GM23338 (cell line): Measurements from ENCODE around the gene LPXN. TPM values are rescaled to one million over a fixed set of nuclear protein-coding genes. Genes with fewer than 3 reads are reported as not detected.

Source experiments
- ATAC-seq: fragments of 200-7000 bp; cut with Tn5 transposase; 3 replicates; pipeline ENCODE4 v1.9.1; 2020
- DNase-seq: peaks from one replicate; pipeline ENCODE4 v3.0.0-alpha.2; 2015; ENCODE audit warnings: low spot score
- H2AFZ ChIP-seq: fragments of 200-600 bp; sonication (generic); 2 replicates; pipeline ENCODE4 v1.8.0; 2016; ENCODE audit warnings: antibody characterized with exemption, mild to moderate bottlenecking, moderate library complexity
- H3F3A ChIP-seq: fragments of 200-600 bp; sonication (generic); replicated peaks from 2 replicates; pipeline ENCODE4 v1.8.0; 2017; ENCODE audit warnings: antibody characterized with exemption, mixed run types, low read depth
- H3K27ac ChIP-seq: fragments of 200-600 bp; sonication (generic); 2 replicates; pipeline ENCODE4 v1.6.1; 2016; ENCODE audit warnings: low read depth
- H3K27me3 ChIP-seq: fragments of 200-600 bp; sonication (generic); 2 replicates; pipeline ENCODE4 v1.8.0; 2016; ENCODE audit warnings: mild to moderate bottlenecking, mixed run types, moderate library complexity; ENCODE audit not compliant: insufficient read depth
- H3K36me3 ChIP-seq: fragments of 200-600 bp; sonication (generic); 2 replicates; pipeline ENCODE4 v1.8.0; 2016; ENCODE audit warnings: mild to moderate bottlenecking; ENCODE audit not compliant: insufficient read depth
- H3K4me1 ChIP-seq: fragments of 200-600 bp; sonication (generic); 2 replicates; pipeline ENCODE4 v1.8.0; 2016; ENCODE audit warnings: mild to moderate bottlenecking, moderate library complexity; ENCODE audit not compliant: insufficient read depth
- H3K4me2 ChIP-seq: fragments of 200-600 bp; sonication (generic); 2 replicates; pipeline ENCODE4 v1.7.1; 2017; ENCODE audit warnings: mixed run types
- H3K4me3 ChIP-seq: fragments of 200-600 bp; sonication (generic); 2 replicates; pipeline ENCODE4 v1.6.1; 2016; ENCODE audit warnings: mixed run types
- H3K79me2 ChIP-seq: fragments of 200-600 bp; sonication (generic); replicated peaks from 2 replicates; pipeline ENCODE4 v1.8.0; 2017; ENCODE audit warnings: mild to moderate bottlenecking; ENCODE audit not compliant: insufficient read depth
- H3K9me2 ChIP-seq: fragments of 200-600 bp; sonication (generic); 2 replicates; pipeline ENCODE4 v1.8.0; 2017; ENCODE audit not compliant: insufficient read depth
- H4K20me1 ChIP-seq: fragments of 200-600 bp; sonication (generic); replicated peaks from 2 replicates; pipeline ENCODE4 v1.8.0; 2017; ENCODE audit warnings: mild to moderate bottlenecking; ENCODE audit not compliant: insufficient read depth
- H3K27ac Mint-ChIP-seq: 2 replicates; pipeline ENCODE4 v1.8.0; 2020; ENCODE audit warnings: inconsistent platforms, mild to moderate bottlenecking, moderate library complexity, mixed read lengths
- H3K27me3 Mint-ChIP-seq: 3 replicates; pipeline ENCODE4 v1.8.0; 2022; ENCODE audit warnings: low read depth, mild to moderate bottlenecking, moderate library complexity, mixed read lengths, inconsistent platforms; ENCODE audit not compliant: insufficient read depth, poor library complexity
- H3K36me3 Mint-ChIP-seq: 3 replicates; pipeline ENCODE4 v1.8.0; 2021; ENCODE audit warnings: low read depth, mild to moderate bottlenecking, inconsistent platforms, moderate library complexity, mixed read lengths
- H3K4me1 Mint-ChIP-seq: 3 replicates; pipeline ENCODE4 v1.8.0; 2020; ENCODE audit warnings: mild to moderate bottlenecking, inconsistent platforms, mixed read lengths
- H3K4me3 Mint-ChIP-seq: 3 replicates; pipeline ENCODE4 v1.8.0; 2021; ENCODE audit warnings: moderate library complexity, mild to moderate bottlenecking, inconsistent platforms, mixed read lengths
- H3K9me3 Mint-ChIP-seq: 3 replicates; pipeline ENCODE4 v1.8.0; 2020; ENCODE audit warnings: moderate library complexity, mild to moderate bottlenecking, inconsistent platforms, mixed read lengths
- CREB1 ChIP-seq: fragments of 250-450 bp; sonication (Bioruptor Pico); IDR thresholded peaks from 2 replicates; pipeline ENCODE4 v1.5.0; 2020; ENCODE audit warnings: low read depth, mild to moderate bottlenecking, moderate library complexity
- CTCF ChIP-seq, 2 experiments: fragments of 200-600 bp in 1 of 2; sonication (generic) in 1 of 2; conservative IDR thresholded peaks; 2 replicates each; pipeline versions ENCODE4 v1.5.1 to v1.6.1; 2016 to 2017; ENCODE audit warnings: antibody characterized with exemption in 2 of 2, low read depth in 2 of 2, mild to moderate bottlenecking in 2 of 2, moderate library complexity in 1 of 2
- EZH2 ChIP-seq: fragments of 200-600 bp; sonication (generic); IDR thresholded peaks from one replicate; pipeline ENCODE4 v1.8.0; 2017; ENCODE audit warnings: antibody characterized with exemption, mild to moderate bottlenecking, low read depth; ENCODE audit not compliant: unreplicated experiment
- EZH2phosphoT487 ChIP-seq: fragments of 200-600 bp; sonication (generic); IDR thresholded peaks from one replicate; pipeline ENCODE4 v1.8.1; 2018; ENCODE audit warnings: antibody characterized with exemption; ENCODE audit not compliant: unreplicated experiment
- JUNB ChIP-seq: IDR thresholded peaks from one replicate; pipeline ENCODE4 v1.6.1; 2016; ENCODE audit warnings: antibody characterized with exemption; ENCODE audit not compliant: unreplicated experiment
- NANOG ChIP-seq: IDR thresholded peaks from 2 replicates; pipeline ENCODE4 v1.6.1; 2016; ENCODE audit warnings: antibody characterized with exemption, borderline replicate concordance
- POLR2AphosphoS5 ChIP-seq: IDR thresholded peaks from 2 replicates; pipeline ENCODE4 v1.6.1; 2016; ENCODE audit warnings: antibody characterized with exemption, low read depth
- STAT1 ChIP-seq: IDR thresholded peaks from one replicate; pipeline ENCODE4 v1.6.1; 2016; ENCODE audit warnings: antibody characterized with exemption; ENCODE audit not compliant: unreplicated experiment
- ZNF114 ChIP-seq: fragments of 250-450 bp; sonication (Bioruptor Pico); IDR thresholded peaks from 2 replicates; pipeline ENCODE4 v1.5.0; 2020; ENCODE audit warnings: mild to moderate bottlenecking, moderate library complexity
- ZNF331 ChIP-seq: fragments of 250-450 bp; sonication (Bioruptor Pico); IDR thresholded peaks from 2 replicates; pipeline ENCODE4 v1.5.0; 2020; ENCODE audit warnings: low read depth, mild to moderate bottlenecking, moderate library complexity
- ZNF462 ChIP-seq: fragments of 250-450 bp; sonication (Bioruptor Pico); IDR thresholded peaks from 2 replicates; pipeline ENCODE4 v1.5.0; 2020; ENCODE audit warnings: mild to moderate bottlenecking, moderate library complexity
- polyA plus RNA-seq: library from polyadenylated mRNA; unstranded; fragments of >200 nt; fragmentation: Nextera tagmentation; extraction: Ambion mirVana; gene quantifications from 2 replicates; pipeline ENCODE4 v1.2.1, GENCODE V29; 2016
- total RNA-seq: library from RNA; depleted of rRNA; stranded (reverse); fragments of >200 nt; shearing (Covaris generic); gene quantifications from 2 replicates; pipeline ENCODE4 v1.2.3, GENCODE V29; 2014
- TF ChIP-seq, protein P1 (sequence below): IDR thresholded peaks from 2 replicates; pipeline ENCODE4 v1.6.1; 2016; ENCODE audit warnings: antibody characterized with exemption
- TF ChIP-seq, protein P2 (sequence below): IDR thresholded peaks from one replicate; pipeline ENCODE4 v1.6.1; 2018; ENCODE audit warnings: antibody characterized with exemption; ENCODE audit not compliant: unreplicated experiment

LPXN gene
- total and polyA plus RNA-seq, 2 experiments from 2014 or later: 0.56 to 1.3 TPM

GRCh38 chr11:58507355-58507754 is 68.3 kb downstream of the LPXN start:
- no peaks in the 10 kb centered on the region for H3K36me3 ChIP-seq
- Mint-ChIP-seq H3K27me3 (peaks cover 3% of the 10 kb centered on the region), H3K4me3 (no peak overlapping the region), H3K4me1 (peaks cover 12% of the 10 kb centered on the region; the same call in 2 of the 3 replicates), H3K9me3 (no peaks in the 10 kb centered on the region), H3K36me3 (no peaks in the 10 kb centered on the region), H3K27ac (no peak overlapping the region)
- no peaks in the 10 kb centered on the region for H3K79me2 ChIP-seq
- no peak overlapping the region for H3K4me2 ChIP-seq
- no peak overlapping the region for H2AFZ ChIP-seq
- no peak for ATAC-seq
- no peak overlapping the region for H3K27ac ChIP-seq
- no peaks in the 10 kb centered on the region for H3K27me3 ChIP-seq
- no peaks in the 10 kb centered on the region for H3F3A ChIP-seq
- H4K20me1 ChIP-seq: no peaks in the 10 kb centered on the region
- TF ChIP-seq ZNF331 (CRISPR knock-in tag) (no peak), POLR2AphosphoS5 (no peak), CTCF (conservative IDR thresholded peaks at IDR 0.05; ENCODE audit: low read depth in 2 of 2) (no peak), STAT1 (no peak), CREB1 (CRISPR knock-in tag) (no peak), EZH2 (no peak), EZH2phosphoT487 (no peak), ZNF114 (CRISPR knock-in tag) (no peak), ZNF462 (CRISPR knock-in tag) (no peak), NANOG (no peak), JUNB (no peak)
- TF ChIP-seq, protein P1, sequence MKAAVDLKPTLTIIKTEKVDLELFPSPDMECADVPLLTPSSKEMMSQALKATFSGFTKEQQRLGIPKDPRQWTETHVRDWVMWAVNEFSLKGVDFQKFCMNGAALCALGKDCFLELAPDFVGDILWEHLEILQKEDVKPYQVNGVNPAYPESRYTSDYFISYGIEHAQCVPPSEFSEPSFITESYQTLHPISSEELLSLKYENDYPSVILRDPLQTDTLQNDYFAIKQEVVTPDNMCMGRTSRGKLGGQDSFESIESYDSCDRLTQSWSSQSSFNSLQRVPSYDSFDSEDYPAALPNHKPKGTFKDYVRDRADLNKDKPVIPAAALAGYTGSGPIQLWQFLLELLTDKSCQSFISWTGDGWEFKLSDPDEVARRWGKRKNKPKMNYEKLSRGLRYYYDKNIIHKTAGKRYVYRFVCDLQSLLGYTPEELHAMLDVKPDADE: no peak
- TF ChIP-seq, protein P2, sequence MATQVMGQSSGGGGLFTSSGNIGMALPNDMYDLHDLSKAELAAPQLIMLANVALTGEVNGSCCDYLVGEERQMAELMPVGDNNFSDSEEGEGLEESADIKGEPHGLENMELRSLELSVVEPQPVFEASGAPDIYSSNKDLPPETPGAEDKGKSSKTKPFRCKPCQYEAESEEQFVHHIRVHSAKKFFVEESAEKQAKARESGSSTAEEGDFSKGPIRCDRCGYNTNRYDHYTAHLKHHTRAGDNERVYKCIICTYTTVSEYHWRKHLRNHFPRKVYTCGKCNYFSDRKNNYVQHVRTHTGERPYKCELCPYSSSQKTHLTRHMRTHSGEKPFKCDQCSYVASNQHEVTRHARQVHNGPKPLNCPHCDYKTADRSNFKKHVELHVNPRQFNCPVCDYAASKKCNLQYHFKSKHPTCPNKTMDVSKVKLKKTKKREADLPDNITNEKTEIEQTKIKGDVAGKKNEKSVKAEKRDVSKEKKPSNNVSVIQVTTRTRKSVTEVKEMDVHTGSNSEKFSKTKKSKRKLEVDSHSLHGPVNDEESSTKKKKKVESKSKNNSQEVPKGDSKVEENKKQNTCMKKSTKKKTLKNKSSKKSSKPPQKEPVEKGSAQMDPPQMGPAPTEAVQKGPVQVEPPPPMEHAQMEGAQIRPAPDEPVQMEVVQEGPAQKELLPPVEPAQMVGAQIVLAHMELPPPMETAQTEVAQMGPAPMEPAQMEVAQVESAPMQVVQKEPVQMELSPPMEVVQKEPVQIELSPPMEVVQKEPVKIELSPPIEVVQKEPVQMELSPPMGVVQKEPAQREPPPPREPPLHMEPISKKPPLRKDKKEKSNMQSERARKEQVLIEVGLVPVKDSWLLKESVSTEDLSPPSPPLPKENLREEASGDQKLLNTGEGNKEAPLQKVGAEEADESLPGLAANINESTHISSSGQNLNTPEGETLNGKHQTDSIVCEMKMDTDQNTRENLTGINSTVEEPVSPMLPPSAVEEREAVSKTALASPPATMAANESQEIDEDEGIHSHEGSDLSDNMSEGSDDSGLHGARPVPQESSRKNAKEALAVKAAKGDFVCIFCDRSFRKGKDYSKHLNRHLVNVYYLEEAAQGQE: no peak
- H3K4me1 ChIP-seq: peaks cover 7% of the 10 kb centered on the region
- no peaks in the 10 kb centered on the region; the same call in 1 of the 2 replicates for H3K9me2 ChIP-seq
- H3K4me3 ChIP-seq: no peak overlapping the region
- DNase-seq: no peak
